SK-N-SH treated with all-trans-retinoic acid at 6 μM for 48 hours (cell line): ENCODE results near the gene PPM1D.

ENCODE experiments used
- ATAC-seq: fragments of 200-7000 bp; cut with Tn5 transposase; 3 replicates; pipeline ENCODE4 v1.9.1; 2020; ENCODE audit warnings: mild to moderate bottlenecking, moderate library complexity
- ARNTL ChIP-seq: fragments of 450-650 bp; formaldehyde crosslinking; IDR thresholded peaks from 2 replicates; pipeline ENCODE4 v1.5.0; 2020; ENCODE audit warnings: low read depth, mild to moderate bottlenecking, moderate library complexity, borderline replicate concordance
- BACH2 ChIP-seq: fragments of 250-450 bp; sonication (Bioruptor Pico); IDR thresholded peaks from 2 replicates; pipeline ENCODE4 v1.9.0; 2021; ENCODE audit warnings: mild to moderate bottlenecking, borderline replicate concordance
- CREB5 ChIP-seq: fragments of 250-450 bp; sonication (Bioruptor Pico); IDR thresholded peaks from 2 replicates; pipeline ENCODE4 v1.5.1; 2020; ENCODE audit warnings: low read depth, mild to moderate bottlenecking, moderate library complexity
- CSDC2 ChIP-seq: fragments of 250-450 bp; sonication (Bioruptor Pico); IDR thresholded peaks from 2 replicates; pipeline ENCODE4 v1.5.0; 2020; ENCODE audit warnings: mild to moderate bottlenecking, moderate library complexity
- CSRNP3 ChIP-seq: fragments of 250-450 bp; sonication (Bioruptor Pico); IDR thresholded peaks from 2 replicates; pipeline ENCODE4 v1.5.1; 2021; ENCODE audit warnings: mild to moderate bottlenecking, moderate library complexity
- ESRRG ChIP-seq: fragments of 250-450 bp; sonication (Bioruptor Pico); IDR thresholded peaks from 2 replicates; pipeline ENCODE4 v1.6.1; 2021; ENCODE audit warnings: mild to moderate bottlenecking
- GLIS3 ChIP-seq: fragments of 250-450 bp; sonication (Bioruptor Pico); IDR thresholded peaks from 2 replicates; pipeline ENCODE4 v1.5.0; 2020; ENCODE audit warnings: mild to moderate bottlenecking, moderate library complexity
- ISL1 ChIP-seq: fragments of 250-450 bp; sonication (Bioruptor Pico); IDR thresholded peaks from 2 replicates; pipeline ENCODE4 v2.1.2; 2022; ENCODE audit warnings: mild to moderate bottlenecking, moderate library complexity
- OSR1 ChIP-seq: fragments of 250-450 bp; sonication (Bioruptor Pico); IDR thresholded peaks from 2 replicates; pipeline ENCODE4 v1.8.0; 2022; ENCODE audit warnings: moderate library complexity, mild to moderate bottlenecking, inconsistent platforms
- PATZ1 ChIP-seq: fragments of 250-450 bp; sonication (Bioruptor Pico); IDR thresholded peaks from 2 replicates; pipeline ENCODE4 v1.8.0; 2020; ENCODE audit warnings: mild to moderate bottlenecking, moderate library complexity, borderline replicate concordance
- POU6F1 ChIP-seq: fragments of 250-450 bp; sonication (Bioruptor Pico); IDR thresholded peaks from 2 replicates; pipeline ENCODE4 v1.8.0; 2021; ENCODE audit warnings: low read depth, mild to moderate bottlenecking, moderate library complexity, borderline replicate concordance
- PPARA ChIP-seq: fragments of 250-450 bp; sonication (Bioruptor Pico); IDR thresholded peaks from 2 replicates; pipeline ENCODE4 v1.5.0; 2020; ENCODE audit warnings: mild to moderate bottlenecking, borderline replicate concordance
- RARB ChIP-seq: fragments of 250-450 bp; sonication (Bioruptor Pico); IDR thresholded peaks from 2 replicates; pipeline ENCODE4 v1.8.0; 2021; ENCODE audit warnings: mild to moderate bottlenecking, moderate library complexity
- TCF4 ChIP-seq: fragments of 250-450 bp; sonication (Bioruptor Pico); IDR thresholded peaks from 2 replicates; pipeline ENCODE4 v1.8.0; 2021; ENCODE audit warnings: mild to moderate bottlenecking, moderate library complexity, borderline replicate concordance
- TSHZ2 ChIP-seq: fragments of 250-450 bp; sonication (Bioruptor Pico); IDR thresholded peaks from 2 replicates; pipeline ENCODE4 v1.5.0; 2020; ENCODE audit warnings: mild to moderate bottlenecking, moderate library complexity
- ZC3H10 ChIP-seq: fragments of 250-450 bp; sonication (Bioruptor Pico); IDR thresholded peaks from 2 replicates; pipeline ENCODE4 v1.5.1; 2021; ENCODE audit warnings: mild to moderate bottlenecking, moderate library complexity
- ZFP3 ChIP-seq: fragments of 250-450 bp; sonication (Bioruptor Pico); IDR thresholded peaks from 2 replicates; pipeline ENCODE4 v1.5.0; 2020; ENCODE audit warnings: mild to moderate bottlenecking, moderate library complexity
- ZFP30 ChIP-seq: fragments of 450-650 bp; formaldehyde crosslinking; IDR thresholded peaks from 2 replicates; pipeline ENCODE4 v1.5.0; 2022; ENCODE audit warnings: mild to moderate bottlenecking, moderate library complexity
- ZNF565 ChIP-seq: fragments of 450-650 bp; formaldehyde crosslinking; conservative IDR thresholded peaks from 2 replicates; pipeline ENCODE4 v1.5.0; 2020; ENCODE audit warnings: low read depth, mild to moderate bottlenecking, moderate library complexity
- ZNF70 ChIP-seq: fragments of 450-650 bp; formaldehyde crosslinking; IDR thresholded peaks from 2 replicates; pipeline ENCODE4 v1.5.0; 2020; ENCODE audit warnings: mild to moderate bottlenecking, moderate library complexity
- ZNF8 ChIP-seq: fragments of 450-650 bp; formaldehyde crosslinking; IDR thresholded peaks from 2 replicates; pipeline ENCODE4 v1.5.0; 2020; ENCODE audit warnings: mild to moderate bottlenecking, moderate library complexity

Gene PPM1D

GRCh38 chr17:60579090-60579489, 20.9 kb upstream of the PPM1D start:
- TF ChIP-seq CSRNP3 (CRISPR knock-in tag) (no peak), ISL1 (CRISPR knock-in tag) (peak; percentile 84), ARNTL (CRISPR knock-in tag) (no peak), TCF4 (no peak)
- no peak for ATAC-seq

GRCh38 chr17:60579551-60579950, 20.4 kb upstream of the PPM1D start:
- TF ChIP-seq OSR1 (CRISPR knock-in tag), result no peak
- no peak for TF ChIP-seq CSDC2 (CRISPR knock-in tag)
- TF ChIP-seq ZNF8 (CRISPR knock-in tag), result no peak
- TF ChIP-seq RARB, result no peak
- TF ChIP-seq TCF4, result no peak
- no peak for TF ChIP-seq ZFP3 (CRISPR knock-in tag)
- TF ChIP-seq PPARA, result no peak
- no peak for TF ChIP-seq PATZ1
- TF ChIP-seq CREB5 (CRISPR knock-in tag), result no peak
- TF ChIP-seq ZFP30 (CRISPR knock-in tag), result no peak
- no peak for TF ChIP-seq ZNF565 (CRISPR knock-in tag)
- no peak for TF ChIP-seq ISL1 (CRISPR knock-in tag)
- TF ChIP-seq ZC3H10 (CRISPR knock-in tag), result no peak
- no peak for TF ChIP-seq POU6F1 (CRISPR knock-in tag)
- TF ChIP-seq ARNTL (CRISPR knock-in tag), result no peak
- no peak for ATAC-seq

DNA sequence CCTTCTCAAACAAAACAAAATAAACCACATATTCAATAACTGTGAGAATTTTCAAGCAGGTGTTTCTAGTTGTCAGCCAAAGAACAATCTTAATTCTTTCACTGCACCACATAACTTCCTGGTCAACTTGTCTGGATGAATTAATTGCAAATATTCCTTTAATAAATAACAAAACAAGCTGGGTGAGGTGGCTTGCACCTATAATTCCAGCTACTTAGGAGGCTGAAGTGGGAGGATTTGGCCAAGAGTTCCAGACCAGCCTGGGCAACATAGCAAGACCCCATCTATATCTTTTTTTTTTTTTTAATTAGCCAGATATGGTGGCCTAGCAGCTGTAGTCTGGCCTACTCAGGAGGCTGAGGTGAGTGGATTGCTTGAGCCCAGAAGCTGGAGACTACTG, 17.0 kb upstream of the PPM1D start:
- no peak for TF ChIP-seq ZNF565 (CRISPR knock-in tag)
- no peak for TF ChIP-seq GLIS3 (CRISPR knock-in tag)
- no peak for TF ChIP-seq ZC3H10 (CRISPR knock-in tag)
- no peak for TF ChIP-seq CSRNP3 (CRISPR knock-in tag)
- no peak for TF ChIP-seq POU6F1 (CRISPR knock-in tag)
- TF ChIP-seq BACH2 (CRISPR knock-in tag), result no peak
- TF ChIP-seq ZNF70, result no peak
- TF ChIP-seq ESRRG (CRISPR knock-in tag), result no peak
- ATAC-seq, result no peak

DNA sequence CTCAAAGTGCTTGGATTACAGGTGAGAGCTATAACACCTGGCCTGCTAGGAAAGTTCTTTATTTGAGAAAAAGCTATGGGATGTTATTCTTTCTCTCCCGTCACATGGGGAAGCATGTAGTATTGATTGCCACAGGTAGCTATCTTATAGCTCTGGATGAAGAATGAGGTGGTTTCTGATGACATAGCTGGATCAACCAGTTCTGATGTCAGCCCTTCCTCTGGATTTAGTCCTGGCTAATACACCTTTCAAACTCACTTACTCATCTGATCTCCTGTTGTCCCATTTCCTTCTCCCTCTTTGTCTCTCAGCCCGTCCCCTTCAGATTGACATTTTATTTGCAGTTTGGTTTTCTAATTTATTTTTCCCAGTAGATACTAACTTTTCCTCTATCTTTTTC, 14.1 kb upstream of the PPM1D start:
- TF ChIP-seq TSHZ2 (CRISPR knock-in tag), result no peak
- TF ChIP-seq PPARA, result no peak
- no peak for TF ChIP-seq GLIS3 (CRISPR knock-in tag)
- no peak for TF ChIP-seq CSDC2 (CRISPR knock-in tag)
- no peak for TF ChIP-seq ESRRG (CRISPR knock-in tag)
- no peak for TF ChIP-seq BACH2 (CRISPR knock-in tag)
- TF ChIP-seq CREB5 (CRISPR knock-in tag), result no peak
- no peak for TF ChIP-seq TCF4
- TF ChIP-seq ZNF565 (CRISPR knock-in tag), result no peak
- TF ChIP-seq ZNF8 (CRISPR knock-in tag), result no peak
- no peak for ATAC-seq
